Suprapubic skin (tissue), 3 donors: Measurements from ENCODE around the gene SLC25A13.

Experiments
- CTCF ChIP-seq, 2 donors: fragments of 200-600 bp in 1 of 2; fragments of 450-650 bp in 1 of 2; sonication (generic) in 1 of 2; IDR thresholded peaks; one replicate each; pipeline ENCODE4 v1.5.1; 2016 to 2019; ENCODE audit warnings: antibody characterized with exemption in 2 of 2, mild to moderate bottlenecking in 1 of 2, moderate library complexity in 1 of 2
- EP300 ChIP-seq: sonication (generic); formaldehyde crosslinking; IDR thresholded peaks from one replicate; pipeline ENCODE4 v1.6.1; 2017; ENCODE audit warnings: antibody characterized with exemption
- POLR2A ChIP-seq, 2 donors: fragments of 450-650 bp; IDR thresholded peaks; one replicate each; pipeline ENCODE4 v1.6.1; 2017; ENCODE audit warnings: antibody characterized with exemption in 2 of 2, mild to moderate bottlenecking in 2 of 2, moderate library complexity in 2 of 2

DNA sequence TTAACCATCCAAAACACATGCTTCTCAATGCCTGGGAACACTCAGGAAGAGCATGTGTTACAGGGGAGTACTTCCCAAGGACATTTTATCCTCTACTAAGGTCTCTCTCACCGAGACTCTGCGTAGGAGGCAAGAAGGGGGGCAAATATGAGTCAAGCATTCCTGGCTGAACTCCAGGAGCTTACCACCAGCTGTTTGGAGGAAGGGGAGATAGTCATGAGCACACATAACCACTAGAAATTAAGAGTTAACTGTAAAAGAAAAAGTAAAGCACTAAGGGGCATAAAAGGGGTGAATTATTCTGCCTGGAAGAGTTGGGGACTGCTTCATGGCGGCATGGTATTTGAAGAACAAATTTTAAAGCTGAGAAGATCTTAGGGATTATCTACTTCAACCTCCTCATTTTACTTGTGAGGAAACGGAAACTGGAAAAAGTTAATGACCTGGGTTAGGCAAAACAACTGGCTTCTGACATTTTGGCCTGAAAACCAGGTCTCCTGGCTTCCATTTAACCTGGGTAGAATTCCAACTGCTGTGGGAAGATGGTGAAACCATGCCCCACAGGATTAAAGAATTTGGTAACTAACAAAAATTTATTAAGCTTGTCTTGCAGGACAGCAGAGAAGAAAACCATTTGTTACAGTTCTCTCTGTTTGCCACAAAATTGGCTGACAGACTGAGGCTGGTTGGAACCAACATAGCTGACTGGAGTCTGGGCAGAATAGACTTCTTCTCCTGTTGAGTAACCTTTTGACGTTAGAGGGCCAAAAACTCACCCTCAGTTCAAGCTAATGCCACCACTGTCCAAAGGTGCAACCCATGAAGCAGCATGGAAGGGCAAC, 85.5 kb downstream of the SLC25A13 start:
- TF ChIP-seq POLR2A (IDR thresholded peaks at IDR 0.05): no peak
- no peak for TF ChIP-seq EP300
- TF ChIP-seq CTCF (IDR thresholded peaks at IDR 0.05): no peak
